ENCODE measurements around the gene CYP3A5. TPM values are rescaled to one million over a fixed set of nuclear protein-coding genes. Genes with fewer than 3 reads are reported as not detected.

CYP3A5 gene
- total and polyA plus RNA-seq, 10 of the 15 experiments (the other 5 are each of a cell fraction or from before 2014, with no cell fraction given) = 0.05 to 1.3 (median 0.09) TPM; not detected in 2

- no peaks in the 10 kb centered on the region for H4K20me1 ChIP-seq (ENCODE audit: control insufficient read depth, insufficient read depth)
- no peak overlapping the region for H2AFZ ChIP-seq (ENCODE audit: control insufficient read depth, low read depth, low read length)
- intact Hi-C loops (cut with micrococcal nuclease; ENCODE audit: unreplicated experiment) (no loop called here), in situ Hi-C loops (cut with MboI) (no loop called here)
- no peaks in the 10 kb centered on the region for H3K4me1 ChIP-seq (ENCODE audit: control insufficient read depth, insufficient read depth, low read length)
- no peak overlapping the region for H3K27ac ChIP-seq (ENCODE audit: control insufficient read depth, insufficient read depth)
- SMC1A ChIA-PET (ENCODE audit: uncharacterized antibody, unreplicated experiment) = no interaction called here
- H3K9ac ChIP-seq (ENCODE audit: control insufficient read depth, insufficient read depth, low read length) = no peak overlapping the region
- 30% methylated on average over 9 of the region's 9 CpGs for WGBS (ENCODE audit: insufficient coverage, insufficient replicate concordance, low lambda C conversion rate, missing lambda C conversion rate)
- H3K9me3 ChIP-seq (replicated peaks; ENCODE audit: control insufficient read depth, insufficient read depth, low read length) = no peaks in the 10 kb centered on the region
- H3K4me3 ChIP-seq = no peak overlapping the region
- RAD21 ChIA-PET (ENCODE audit: unreplicated experiment) = no interaction called here
- H3K79me2 ChIP-seq (ENCODE audit: control insufficient read depth, insufficient read depth, low read length) = no peaks in the 10 kb centered on the region
- CTCF ChIA-PET = no interaction called here
- POLR2A ChIA-PET = interaction anchor here (0.9 kb wide), 1 partner anchor 18 kb away, joined by 5 read pairs; no protein-coding TSS in a partner anchor
- no peak overlapping the region for H3K4me2 ChIP-seq (ENCODE audit: control insufficient read depth, insufficient read depth)
- TF ChIP-seq ATF2 (IDR thresholded peaks at IDR 0.05; ENCODE audit: low read length) = no peak
- TF ChIP-seq RBBP5 (conservative IDR thresholded peaks at IDR 0.05) = no peak
- TF ChIP-seq SREBF1 (IDR thresholded peaks at IDR 0.05; ENCODE audit: low read length) = no peak
- no peak for TF ChIP-seq MEF2A (IDR thresholded peaks at IDR 0.05; ENCODE audit: insufficient read depth, low read depth, low read length)
- no peak for TF ChIP-seq CREM (IDR thresholded peaks at IDR 0.05; ENCODE audit: low read depth)
- no peak for TF ChIP-seq RELB (IDR thresholded peaks at IDR 0.05; ENCODE audit: low read depth)
- TF ChIP-seq SP1 (IDR thresholded peaks at IDR 0.05; ENCODE audit: low read depth, low read length) = no peak
- no peak for TF ChIP-seq HDGF (IDR thresholded peaks at IDR 0.05)
- no TSS peak for BruUV-seq (replicated peaks)
- ATAC-seq = no peak
- DNase-seq (ENCODE audit: low read depth, low spot score) = no peak
- FAIRE-seq = no peak
- H3K27me3 ChIP-seq (replicated peaks in 1 of 2; ENCODE audit: control insufficient read depth in 2 of 2, insufficient read depth in 2 of 2, low read length in 1 of 2) = no peaks in the 10 kb centered on the region; a peak in 1 of 4 replicates
- H3K36me3 ChIP-seq (ENCODE audit: control insufficient read depth in 2 of 2, insufficient read depth in 2 of 2, low read length in 1 of 2) = no peaks in the 10 kb centered on the region
These were observed 13.8 kb upstream of the CYP3A5 start for GRCh38 chr7:99693427-99694200.
